ENCODE data around the gene STAC3.

STAC3 gene

GRCh38 chr12:57201631-57202030, 49.4 kb downstream of the STAC3 start:
- Histone ChIP-seq H3K36me3 (ENCODE audit: insufficient read depth, low read depth, low read length) (peaks cover 96% of the 10 kb centered on the region), H3K4me3 (ENCODE audit: low read length) (no peak overlapping the region), H3K9me3 (ENCODE audit: insufficient read depth, low read depth, low read length) (no peaks in the 10 kb centered on the region), H3K9ac (ENCODE audit: low read depth, low read length) (no peak overlapping the region), H3K27ac (ENCODE audit: low read length) (no peak overlapping the region), H3K27me3 (ENCODE audit: insufficient read depth, low read length) (no peaks in the 10 kb centered on the region), H3K4me1 (ENCODE audit: insufficient read depth, low read length) (no peaks in the 10 kb centered on the region)

GRCh38 chr12:57201219-57201618, 49.8 kb downstream of the STAC3 start:
- Histone ChIP-seq H3K36me3 (ENCODE audit: insufficient read depth, low read depth, low read length) (peaks cover 96% of the 10 kb centered on the region), H3K4me1 (ENCODE audit: insufficient read depth, low read length) (no peaks in the 10 kb centered on the region), H3K4me3 (ENCODE audit: low read length) (no peak overlapping the region), H3K27me3 (ENCODE audit: insufficient read depth, low read length) (no peaks in the 10 kb centered on the region), H3K9me3 (ENCODE audit: insufficient read depth, low read depth, low read length) (no peaks in the 10 kb centered on the region), H3K27ac (ENCODE audit: low read length) (no peak overlapping the region), H3K9ac (ENCODE audit: low read depth, low read length) (no peak overlapping the region)

GRCh38 chr12:57200497-57200896, 50.5 kb downstream of the STAC3 start:
- no peak overlapping the region for H3K4me3 ChIP-seq (ENCODE audit: low read length)
- H3K36me3 ChIP-seq (ENCODE audit: insufficient read depth, low read depth, low read length): peaks cover 96% of the 10 kb centered on the region
- H3K9me3 ChIP-seq (ENCODE audit: insufficient read depth, low read depth, low read length): no peaks in the 10 kb centered on the region
- H3K4me1 ChIP-seq (ENCODE audit: insufficient read depth, low read length): no peaks in the 10 kb centered on the region
- no peak overlapping the region for H3K9ac ChIP-seq (ENCODE audit: low read depth, low read length)
- no peaks in the 10 kb centered on the region for H3K27me3 ChIP-seq (ENCODE audit: insufficient read depth, low read length)
- H3K27ac ChIP-seq (ENCODE audit: low read length): no peak overlapping the region

- H3K4me1 ChIP-seq (ENCODE audit: insufficient read depth, low read length): no peaks in the 10 kb centered on the region
- no peak overlapping the region for H3K4me3 ChIP-seq (ENCODE audit: low read length)
- no peaks in the 10 kb centered on the region for H3K9me3 ChIP-seq (ENCODE audit: insufficient read depth, low read depth, low read length)
- H3K27me3 ChIP-seq (ENCODE audit: insufficient read depth, low read length): no peaks in the 10 kb centered on the region
- H3K27ac ChIP-seq (ENCODE audit: low read length): no peak overlapping the region
- H3K9ac ChIP-seq (ENCODE audit: low read depth, low read length): no peak overlapping the region
- peaks cover 96% of the 10 kb centered on the region for H3K36me3 ChIP-seq (ENCODE audit: insufficient read depth, low read depth, low read length)
Measured at GRCh38 chr12:57199191-57199590, 51.8 kb downstream of the STAC3 start.

- H3K4me1 ChIP-seq (ENCODE audit: insufficient read depth, low read length): no peaks in the 10 kb centered on the region
- H3K4me3 ChIP-seq (ENCODE audit: low read length): no peak overlapping the region
- no peaks in the 10 kb centered on the region for H3K9me3 ChIP-seq (ENCODE audit: insufficient read depth, low read depth, low read length)
- H3K9ac ChIP-seq (ENCODE audit: low read depth, low read length): no peak overlapping the region
- no peaks in the 10 kb centered on the region for H3K27me3 ChIP-seq (ENCODE audit: insufficient read depth, low read length)
- no peak overlapping the region for H3K27ac ChIP-seq (ENCODE audit: low read length)
- H3K36me3 ChIP-seq (ENCODE audit: insufficient read depth, low read depth, low read length): peaks cover 96% of the 10 kb centered on the region
Measured at GRCh38 chr12:57198329-57198728, 52.7 kb downstream of the STAC3 start.

- no peaks in the 10 kb centered on the region for H3K9me3 ChIP-seq (ENCODE audit: insufficient read depth, low read depth, low read length)
- no peak overlapping the region for H3K9ac ChIP-seq (ENCODE audit: low read depth, low read length)
- H3K27ac ChIP-seq (ENCODE audit: low read length): no peak overlapping the region
- H3K4me3 ChIP-seq (ENCODE audit: low read length): no peak overlapping the region
- H3K36me3 ChIP-seq (ENCODE audit: insufficient read depth, low read depth, low read length): peaks cover 97% of the 10 kb centered on the region
- no peaks in the 10 kb centered on the region for H3K4me1 ChIP-seq (ENCODE audit: insufficient read depth, low read length)
- H3K27me3 ChIP-seq (ENCODE audit: insufficient read depth, low read length): no peaks in the 10 kb centered on the region
Measured at GRCh38 chr12:57196956-57197355, 54.0 kb downstream of the STAC3 start.

GRCh38 chr12:57196439-57196838, 54.5 kb downstream of the STAC3 start:
- no peak overlapping the region for H3K9ac ChIP-seq (ENCODE audit: low read depth, low read length)
- peaks cover 97% of the 10 kb centered on the region for H3K36me3 ChIP-seq (ENCODE audit: insufficient read depth, low read depth, low read length)
- no peak overlapping the region for H3K4me3 ChIP-seq (ENCODE audit: low read length)
- no peaks in the 10 kb centered on the region for H3K9me3 ChIP-seq (ENCODE audit: insufficient read depth, low read depth, low read length)
- no peaks in the 10 kb centered on the region for H3K27me3 ChIP-seq (ENCODE audit: insufficient read depth, low read length)
- H3K4me1 ChIP-seq (ENCODE audit: insufficient read depth, low read length): no peaks in the 10 kb centered on the region
- no peak overlapping the region for H3K27ac ChIP-seq (ENCODE audit: low read length)

GRCh38 chr12:57195611-57196371, 55.2 kb downstream of the STAC3 start:
- Histone ChIP-seq H3K27ac (ENCODE audit: low read length) (no peak overlapping the region), H3K4me3 (ENCODE audit: low read length) (no peak overlapping the region), H3K9me3 (ENCODE audit: insufficient read depth, low read depth, low read length) (no peaks in the 10 kb centered on the region), H3K9ac (ENCODE audit: low read depth, low read length) (no peak overlapping the region), H3K36me3 (ENCODE audit: insufficient read depth, low read depth, low read length) (peaks cover 97% of the 10 kb centered on the region), H3K27me3 (ENCODE audit: insufficient read depth, low read length) (no peaks in the 10 kb centered on the region), H3K4me1 (ENCODE audit: insufficient read depth, low read length) (no peaks in the 10 kb centered on the region)

GRCh38 chr12:57195186-57195585, 55.8 kb downstream of the STAC3 start:
- Histone ChIP-seq H3K27me3 (ENCODE audit: insufficient read depth, low read length) (no peaks in the 10 kb centered on the region), H3K9ac (ENCODE audit: low read depth, low read length) (no peak overlapping the region), H3K36me3 (ENCODE audit: insufficient read depth, low read depth, low read length) (peaks cover 100% of the 10 kb centered on the region), H3K9me3 (ENCODE audit: insufficient read depth, low read depth, low read length) (no peaks in the 10 kb centered on the region), H3K4me3 (ENCODE audit: low read length) (no peak overlapping the region), H3K4me1 (ENCODE audit: insufficient read depth, low read length) (no peaks in the 10 kb centered on the region), H3K27ac (ENCODE audit: low read length) (no peak overlapping the region)

GRCh38 chr12:57194253-57194652, 56.7 kb downstream of the STAC3 start:
- H3K9ac ChIP-seq (ENCODE audit: low read depth, low read length): no peak overlapping the region
- no peak overlapping the region for H3K4me3 ChIP-seq (ENCODE audit: low read length)
- H3K4me1 ChIP-seq (ENCODE audit: insufficient read depth, low read length): no peaks in the 10 kb centered on the region
- no peaks in the 10 kb centered on the region for H3K9me3 ChIP-seq (ENCODE audit: insufficient read depth, low read depth, low read length)
- H3K36me3 ChIP-seq (ENCODE audit: insufficient read depth, low read depth, low read length): peaks cover 98% of the 10 kb centered on the region
- no peaks in the 10 kb centered on the region for H3K27me3 ChIP-seq (ENCODE audit: insufficient read depth, low read length)
- H3K27ac ChIP-seq (ENCODE audit: low read length): no peak overlapping the region

GRCh38 chr12:57193706-57194245, 57.2 kb downstream of the STAC3 start:
- Histone ChIP-seq H3K27me3 (ENCODE audit: insufficient read depth, low read length) (no peaks in the 10 kb centered on the region), H3K4me3 (ENCODE audit: low read length) (no peak overlapping the region), H3K36me3 (ENCODE audit: insufficient read depth, low read depth, low read length) (peaks cover 98% of the 10 kb centered on the region), H3K4me1 (ENCODE audit: insufficient read depth, low read length) (no peaks in the 10 kb centered on the region), H3K9me3 (ENCODE audit: insufficient read depth, low read depth, low read length) (no peaks in the 10 kb centered on the region), H3K27ac (ENCODE audit: low read length) (no peak overlapping the region), H3K9ac (ENCODE audit: low read depth, low read length) (no peak overlapping the region)

Measured in iPS-20b (cell line).